Stimulated activated naive B cell treated with anti-CD40 and anti-IgM and Interleukin-4, amounts not matched to agents 10 μg/mL and 1 μg/mL and 100 μg/mL, for 72 hours (primary cell): ENCODE data around the gene MRPL2.

Source experiments
- ATAC-seq, 2 donors: fragments of 150-1000 bp; cut with Tn5 transposase; replicated peaks; 2 replicates each; pipeline ENCODE4 v1.10.0; 2021; ENCODE audit warnings: moderate library complexity in 1 of 2
- DNase-seq: peaks from one replicate; pipeline ENCODE4 v3.0.0; 2021
- H3K27ac Mint-ChIP-seq: one replicate; pipeline ENCODE4 v1.8.0; 2022; ENCODE audit warnings: mild to moderate bottlenecking, mixed read lengths
- H3K27me3 Mint-ChIP-seq, 2 donors: one replicate each; pipeline ENCODE4 v1.8.0; 2022; ENCODE audit warnings: mixed read lengths in 2 of 2
- H3K36me3 Mint-ChIP-seq, 2 donors: one replicate each; pipeline ENCODE4 v1.8.0; 2022; ENCODE audit warnings: mixed read lengths in 2 of 2, mild to moderate bottlenecking in 1 of 2
- H3K4me1 Mint-ChIP-seq, 2 donors: one replicate each; pipeline ENCODE4 v1.8.0; 2022; ENCODE audit warnings: mixed read lengths in 2 of 2, mild to moderate bottlenecking in 1 of 2
- H3K4me3 Mint-ChIP-seq, 2 donors: one replicate each; pipeline ENCODE4 v1.8.0; 2022; ENCODE audit warnings: mild to moderate bottlenecking in 2 of 2, mixed read lengths in 2 of 2, moderate library complexity in 1 of 2
- H3K9me3 Mint-ChIP-seq, 2 donors: one replicate each; pipeline ENCODE4 v1.8.0; 2022; ENCODE audit warnings: mixed read lengths in 2 of 2, mild to moderate bottlenecking in 1 of 2

MRPL2 gene

DNA sequence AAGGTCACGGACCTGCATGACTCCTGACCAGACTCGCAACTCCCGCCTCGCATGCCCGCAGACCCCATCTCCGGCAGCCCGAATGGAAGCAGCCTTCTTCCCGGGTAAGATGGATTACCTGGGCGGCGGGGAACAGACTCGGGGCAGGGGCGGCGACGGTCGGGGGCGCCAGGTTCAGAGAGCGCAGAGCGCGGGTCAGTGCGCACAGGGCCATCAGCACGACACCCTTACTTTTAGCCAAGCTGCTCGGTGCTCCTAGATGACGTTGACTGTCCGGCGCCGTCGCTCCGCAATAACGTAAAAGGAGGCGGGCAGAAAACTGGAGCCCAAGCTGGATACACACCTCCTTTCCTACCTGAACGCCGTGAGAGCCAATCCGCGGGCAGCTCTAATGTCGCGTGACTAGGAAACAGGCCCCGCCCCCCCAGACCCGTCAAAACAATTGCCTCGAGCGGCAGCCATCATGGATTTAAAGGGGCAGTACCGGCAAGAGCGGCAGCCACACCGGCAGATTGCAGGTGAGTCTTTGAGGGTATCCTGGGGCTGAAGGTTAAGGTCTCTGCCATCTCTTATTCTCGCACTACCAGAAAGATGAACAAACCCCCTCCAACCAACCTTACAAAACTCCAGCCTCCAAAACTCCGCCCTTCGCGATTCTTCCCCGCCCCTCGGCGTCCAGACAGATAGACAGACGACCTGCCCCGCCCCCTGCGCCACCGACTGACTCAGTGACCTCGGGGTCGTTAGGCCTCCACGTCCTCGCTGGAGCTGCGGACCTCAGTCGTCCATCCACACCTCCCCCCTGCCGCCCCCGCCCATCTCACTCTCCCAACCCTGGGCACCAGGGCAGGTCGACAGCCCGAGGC lies at the start of gene MRPL2, which contains the start of gene KLC4:
Gene MRPL2, minus strand, starts transcription at position 267 of the 866 bp plus-strand sequence. Its CDS starts 53 bp downstream, at position 214.
Gene KLC4, plus strand, starts transcription at position 464 of the 866 bp plus-strand sequence. CDS start 1,705 bp downstream, outside the sequence.
- Mint-ChIP-seq H3K27me3 (no peaks in the 10 kb centered on the region), H3K36me3 (peaks cover 10 to 46% of the 10 kb centered on the region in 2 donors), H3K27ac (peak within 1 kb of the TSS; percentile 99), H3K9me3 (no peaks in the 10 kb centered on the region), H3K4me3 (peak within 1 kb of the TSS; percentile 95 to 98), H3K4me1 (peaks cover 27 to 39% of the 10 kb centered on the region in 2 donors)
- ATAC-seq (peak; percentile 97), DNase-seq (peak; percentile 97)

DNA sequence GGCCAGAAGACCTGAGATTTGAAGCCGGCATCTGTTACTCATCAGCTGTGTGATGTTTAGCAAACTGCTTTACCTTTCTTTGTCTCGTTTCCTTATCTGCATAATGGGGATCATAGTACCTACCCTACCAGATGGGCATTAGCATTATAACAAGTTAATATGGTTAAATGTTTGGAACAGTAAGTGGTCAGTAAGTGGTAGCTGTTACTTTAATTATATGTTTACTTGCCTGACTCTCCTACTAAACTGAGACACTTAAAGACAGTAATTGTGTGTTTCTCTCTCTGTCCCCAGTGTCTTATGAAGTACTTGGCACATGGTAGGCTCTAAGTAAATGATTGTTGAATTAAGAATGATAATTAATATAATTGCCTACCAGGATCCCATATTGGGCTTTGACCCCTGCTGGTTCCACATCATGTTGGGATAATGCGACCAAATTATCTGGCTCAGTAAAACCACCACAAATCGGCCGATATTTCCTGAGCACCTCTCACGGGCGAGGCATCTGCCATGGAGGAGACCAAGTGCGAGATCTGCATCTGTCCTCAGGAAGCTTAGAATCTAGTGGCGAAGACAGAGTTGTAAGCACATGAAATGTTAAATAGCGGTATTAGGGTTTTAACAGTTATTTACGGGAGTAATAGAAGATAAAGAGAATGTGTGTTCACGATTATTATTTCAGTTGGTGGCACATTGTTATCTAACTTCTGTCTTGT lies 48.3 kb upstream of the MRPL2 start:
- H3K4me3 Mint-ChIP-seq = no peak overlapping the region
- ATAC-seq (no peak), DNase-seq (no peak)
- H3K27me3 Mint-ChIP-seq = no peaks in the 10 kb centered on the region
- no peaks in the 10 kb centered on the region for H3K4me1 Mint-ChIP-seq
- no peaks in the 10 kb centered on the region for H3K9me3 Mint-ChIP-seq
- no peaks in the 10 kb centered on the region for H3K36me3 Mint-ChIP-seq
- no peak overlapping the region for H3K27ac Mint-ChIP-seq

DNA sequence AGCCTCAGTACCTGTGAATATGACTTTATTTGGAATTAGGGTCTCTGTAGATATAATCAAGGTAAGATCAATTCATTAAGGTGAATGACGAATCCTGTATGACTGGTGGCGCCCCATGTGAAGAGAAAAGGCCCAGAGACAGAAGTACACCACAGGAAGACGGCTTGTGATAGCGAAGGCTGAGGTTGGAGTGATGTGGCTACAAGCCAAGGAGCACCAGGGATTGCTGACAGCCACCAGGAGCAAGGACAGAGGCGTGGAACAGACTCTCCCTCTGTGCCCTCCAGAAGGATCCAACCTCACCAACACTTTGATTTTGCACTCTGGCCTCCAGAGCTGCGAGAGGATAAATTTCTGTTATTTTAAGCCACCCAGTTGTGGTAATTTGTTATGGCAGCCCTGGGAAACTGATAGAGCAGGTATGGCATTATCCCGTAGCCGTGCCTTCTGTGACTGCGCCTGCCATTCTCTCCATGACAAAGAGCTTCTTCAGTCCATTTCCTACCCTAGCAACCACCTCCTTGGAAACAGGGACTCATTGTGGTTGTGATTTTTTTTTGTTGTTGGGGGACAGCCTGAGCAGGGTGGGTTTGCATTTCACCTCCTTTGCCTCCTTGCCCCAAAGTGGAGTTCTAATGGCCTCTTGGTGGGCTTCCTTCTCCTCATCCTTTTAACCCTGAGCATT lies 46.4 kb upstream of the MRPL2 start:
- Mint-ChIP-seq H3K27me3 (no peaks in the 10 kb centered on the region), H3K27ac (no peak overlapping the region)

DNA sequence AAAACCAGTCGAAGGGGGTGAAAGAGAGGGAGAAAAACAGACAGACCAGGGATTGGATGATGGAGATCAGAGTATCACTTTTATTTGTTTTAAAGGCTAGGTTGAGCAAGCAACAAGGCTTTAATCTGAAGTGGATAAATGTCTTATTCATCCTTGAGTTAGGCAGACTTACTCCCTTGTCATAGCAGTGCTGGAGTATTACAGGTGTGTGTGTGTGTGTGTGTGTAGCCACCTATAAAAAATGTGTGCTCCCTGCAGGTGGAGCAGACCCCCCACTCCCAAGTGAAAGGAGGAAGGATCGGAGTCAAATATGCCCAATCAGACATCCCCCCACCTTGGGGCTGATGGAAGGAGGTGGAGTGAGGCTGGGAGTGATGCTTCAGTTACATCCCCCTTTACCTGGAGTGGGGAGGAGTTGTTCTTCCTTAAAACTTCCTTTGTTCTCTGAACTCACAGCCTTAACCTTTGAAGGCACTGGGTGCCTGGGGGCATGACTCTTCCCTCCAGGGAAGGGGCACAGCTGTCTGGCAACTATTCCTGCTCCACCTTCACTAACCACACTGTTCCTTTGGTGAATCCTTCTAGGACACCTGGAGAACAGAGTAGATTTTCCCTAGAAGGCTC lies 44.1 kb upstream of the MRPL2 start:
- H3K4me1 Mint-ChIP-seq = no peaks in the 10 kb centered on the region
- no peaks in the 10 kb centered on the region for H3K9me3 Mint-ChIP-seq
- no peak overlapping the region for H3K4me3 Mint-ChIP-seq
- no peaks in the 10 kb centered on the region for H3K36me3 Mint-ChIP-seq
- no peak overlapping the region for H3K27ac Mint-ChIP-seq
- no peaks in the 10 kb centered on the region for H3K27me3 Mint-ChIP-seq
- no peak for DNase-seq
- ATAC-seq = no peak

More for the DNA sequence above, 46.4 kb upstream of the MRPL2 start:
- ATAC-seq (no peak), DNase-seq (no peak)
- H3K4me1 Mint-ChIP-seq = no peaks in the 10 kb centered on the region
- H3K4me3 Mint-ChIP-seq = no peak overlapping the region
- no peaks in the 10 kb centered on the region for H3K9me3 Mint-ChIP-seq
- H3K36me3 Mint-ChIP-seq = no peaks in the 10 kb centered on the region

DNA sequence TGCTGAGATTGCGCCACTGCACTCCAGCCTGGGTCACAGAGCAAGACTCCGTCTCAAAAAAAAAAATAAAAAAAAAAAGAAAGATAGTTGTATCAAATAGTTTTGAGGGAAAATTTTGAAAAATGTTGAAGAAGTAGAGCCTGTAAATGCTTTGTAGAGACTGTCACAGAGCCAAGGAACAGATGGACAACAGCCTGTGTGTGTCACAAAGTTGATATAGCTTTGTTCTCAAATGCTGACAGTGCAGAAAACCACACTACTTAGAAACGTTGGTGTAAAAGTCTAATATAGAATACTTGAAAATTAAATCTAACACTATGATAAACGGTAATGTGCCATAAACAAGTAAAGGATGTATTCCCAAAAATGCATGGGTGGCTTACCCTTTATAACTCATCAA lies 42.3 kb upstream of the MRPL2 start:
- Mint-ChIP-seq H3K4me1 (peaks cover 0 to 1% of the 10 kb centered on the region in 2 donors), H3K27ac (no peak overlapping the region), H3K4me3 (no peak overlapping the region), H3K36me3 (no peaks in the 10 kb centered on the region), H3K27me3 (no peaks in the 10 kb centered on the region), H3K9me3 (no peaks in the 10 kb centered on the region)
- no peak for DNase-seq
- no peak for ATAC-seq

DNA sequence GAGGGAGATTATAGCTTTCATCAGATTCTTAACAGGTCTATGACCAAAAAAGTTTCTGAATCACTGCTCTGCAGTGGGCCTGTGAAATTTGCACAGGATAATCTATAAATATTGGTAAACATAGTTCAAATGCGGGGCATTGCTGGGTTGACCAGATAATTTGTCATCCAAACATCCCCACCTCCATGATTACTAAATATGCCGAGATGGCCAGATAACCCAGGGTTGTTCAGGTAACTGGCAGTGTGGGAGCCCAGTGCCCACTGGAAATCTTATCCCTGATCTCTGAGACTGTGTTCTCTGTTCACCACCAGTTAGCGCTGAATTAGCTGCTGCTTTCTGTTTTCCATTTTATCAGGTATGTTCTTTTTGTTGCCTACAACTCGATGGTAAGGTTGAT lies 38.3 kb upstream of the MRPL2 start:
- no peaks in the 10 kb centered on the region for H3K27me3 Mint-ChIP-seq
- H3K4me3 Mint-ChIP-seq = no peak overlapping the region
- no peaks in the 10 kb centered on the region for H3K36me3 Mint-ChIP-seq
- no peak for ATAC-seq
- no peaks in the 10 kb centered on the region for H3K9me3 Mint-ChIP-seq
- peaks cover 5 to 11% of the 10 kb centered on the region in 2 donors for H3K4me1 Mint-ChIP-seq
- DNase-seq = no peak
- no peak overlapping the region for H3K27ac Mint-ChIP-seq

DNA sequence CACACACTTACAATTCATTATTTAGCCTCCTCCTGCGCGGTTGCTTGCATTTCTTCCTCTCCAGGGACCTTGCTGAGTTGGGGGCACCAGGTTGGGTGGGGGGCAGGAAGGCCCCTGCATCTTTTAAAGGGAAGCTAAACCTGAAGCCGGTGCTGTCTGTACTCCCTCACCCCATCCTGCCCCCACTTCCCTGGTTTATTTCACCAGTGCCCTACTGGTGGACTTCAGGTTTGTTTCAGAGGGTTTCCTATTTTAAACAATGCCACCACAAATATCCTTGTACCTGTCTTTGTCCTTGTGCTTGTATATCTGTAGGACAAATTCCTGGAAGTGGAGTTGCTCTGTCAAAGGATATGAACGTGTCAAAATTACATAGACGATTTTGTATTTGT lies 37.9 kb upstream of the MRPL2 start:
- Mint-ChIP-seq H3K27ac (no peak overlapping the region), H3K4me3 (no peak overlapping the region), H3K27me3 (no peaks in the 10 kb centered on the region), H3K4me1 (peaks cover 5 to 11% of the 10 kb centered on the region in 2 donors), H3K36me3 (no peaks in the 10 kb centered on the region), H3K9me3 (no peaks in the 10 kb centered on the region)
- no peak for DNase-seq
- ATAC-seq = no peak

DNA sequence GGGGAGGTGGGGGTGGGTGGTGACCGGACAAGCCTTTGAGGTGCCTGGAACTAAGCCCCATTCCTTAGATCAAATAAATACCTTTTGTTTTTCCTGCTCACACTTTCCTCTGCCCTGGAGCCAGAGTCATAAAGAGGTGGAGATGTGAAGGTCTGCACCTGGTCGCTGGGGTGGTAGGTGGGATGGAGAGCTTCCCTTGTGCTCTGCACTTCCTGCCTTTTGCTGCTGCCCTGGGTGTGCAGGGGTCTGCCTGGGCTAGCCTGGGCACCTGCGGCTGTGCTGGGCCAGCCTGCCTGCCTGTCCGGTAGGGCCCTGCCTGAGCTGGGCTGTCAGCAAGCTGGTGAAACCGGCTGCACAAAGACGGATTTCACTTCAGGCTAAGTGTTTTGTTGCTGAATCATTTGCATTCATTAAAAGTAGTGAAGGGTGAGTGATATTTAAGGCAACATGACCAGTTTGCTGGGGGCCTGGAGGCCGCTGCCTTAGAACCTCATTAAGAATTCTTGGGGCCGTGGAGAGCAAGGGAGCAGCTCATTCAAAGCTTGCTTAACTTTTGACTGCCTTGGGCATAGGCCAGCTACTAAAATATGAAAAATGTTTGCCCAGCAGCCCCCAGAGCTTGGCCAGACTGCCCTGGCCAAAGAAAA lies 37.3 kb upstream of the MRPL2 start:
- H3K4me3 Mint-ChIP-seq = no peak overlapping the region
- DNase-seq = no peak
- H3K27ac Mint-ChIP-seq = no peak overlapping the region
- H3K36me3 Mint-ChIP-seq = no peaks in the 10 kb centered on the region
- H3K4me1 Mint-ChIP-seq = peaks cover 5 to 11% of the 10 kb centered on the region in 2 donors
- no peaks in the 10 kb centered on the region for H3K27me3 Mint-ChIP-seq
- no peaks in the 10 kb centered on the region for H3K9me3 Mint-ChIP-seq
- no peak for ATAC-seq

DNA sequence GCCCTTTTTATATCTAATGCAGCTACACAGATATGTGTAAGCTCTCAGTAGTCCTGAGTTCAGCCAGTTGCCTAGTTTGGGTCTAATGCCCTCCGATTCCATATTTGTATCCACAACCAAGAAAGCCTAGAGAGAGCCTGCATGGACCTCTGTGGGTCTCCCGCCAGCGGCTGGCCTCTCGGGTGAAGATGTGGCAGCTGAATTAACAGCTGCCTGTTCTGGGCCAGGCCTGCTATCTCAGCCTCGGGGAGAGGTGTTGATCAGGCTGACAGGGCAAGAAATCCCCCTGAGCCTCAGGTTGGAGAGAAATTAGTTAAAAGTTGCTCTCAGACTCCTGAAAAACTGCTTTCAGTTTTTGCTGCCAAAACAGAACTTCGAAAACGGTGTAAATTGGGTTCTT lies 36.7 kb upstream of the MRPL2 start:
- peak overlapping the region; percentile 17 for H3K27ac Mint-ChIP-seq
- H3K4me3 Mint-ChIP-seq = no peak overlapping the region
- DNase-seq (no peak), ATAC-seq (no peak)
- no peaks in the 10 kb centered on the region for H3K27me3 Mint-ChIP-seq
- no peaks in the 10 kb centered on the region for H3K36me3 Mint-ChIP-seq
- H3K4me1 Mint-ChIP-seq = peaks cover 5 to 11% of the 10 kb centered on the region in 2 donors
- H3K9me3 Mint-ChIP-seq = no peaks in the 10 kb centered on the region

DNA sequence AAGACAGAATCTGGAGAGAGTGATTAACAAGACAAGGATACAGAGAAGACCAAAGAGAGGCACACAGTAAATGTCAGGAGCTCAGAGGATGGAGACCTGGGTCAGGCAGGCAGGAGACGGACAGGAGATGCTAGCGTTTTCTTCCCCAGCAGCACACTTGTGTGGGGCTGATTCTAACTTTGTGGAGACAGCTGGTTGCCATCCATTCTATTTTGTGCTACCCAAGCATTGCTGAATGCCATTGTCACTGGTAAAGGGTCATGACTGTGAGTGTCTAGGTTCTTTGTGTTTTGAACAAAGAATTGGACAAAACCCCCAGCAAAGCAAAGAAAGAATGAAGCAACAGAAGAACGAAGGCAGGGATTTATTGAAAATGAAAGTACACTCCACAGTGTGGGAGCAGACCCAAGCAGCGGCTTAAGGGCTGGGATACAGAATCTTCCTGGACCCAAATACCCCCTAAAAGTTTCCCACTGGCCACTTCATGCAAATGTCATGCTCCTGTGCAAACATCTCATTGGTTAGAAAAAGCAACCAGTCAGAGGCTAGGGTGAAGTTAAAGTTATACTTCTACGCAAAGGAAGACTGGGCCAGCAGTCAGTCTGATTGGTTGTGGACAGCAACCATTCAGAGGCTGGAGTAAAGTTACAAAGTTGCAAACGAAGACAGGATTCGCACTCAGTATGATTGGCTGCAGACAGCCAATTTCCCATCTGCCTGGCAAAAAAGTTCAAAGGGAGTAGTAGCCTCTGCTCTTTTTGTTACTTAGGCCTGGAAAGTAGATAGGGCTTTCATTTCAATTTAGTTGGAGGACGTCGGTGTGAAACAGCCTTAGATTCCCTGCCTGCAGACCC lies 34.4 kb upstream of the MRPL2 start:
- H3K4me3 Mint-ChIP-seq = no peak overlapping the region
- peak overlapping the region; percentile 4 for H3K27ac Mint-ChIP-seq
- H3K4me1 Mint-ChIP-seq = peaks cover 5 to 11% of the 10 kb centered on the region in 2 donors
- H3K27me3 Mint-ChIP-seq = no peaks in the 10 kb centered on the region
- ATAC-seq (no peak), DNase-seq (no peak)
- no peaks in the 10 kb centered on the region for H3K9me3 Mint-ChIP-seq
- no peaks in the 10 kb centered on the region for H3K36me3 Mint-ChIP-seq

DNA sequence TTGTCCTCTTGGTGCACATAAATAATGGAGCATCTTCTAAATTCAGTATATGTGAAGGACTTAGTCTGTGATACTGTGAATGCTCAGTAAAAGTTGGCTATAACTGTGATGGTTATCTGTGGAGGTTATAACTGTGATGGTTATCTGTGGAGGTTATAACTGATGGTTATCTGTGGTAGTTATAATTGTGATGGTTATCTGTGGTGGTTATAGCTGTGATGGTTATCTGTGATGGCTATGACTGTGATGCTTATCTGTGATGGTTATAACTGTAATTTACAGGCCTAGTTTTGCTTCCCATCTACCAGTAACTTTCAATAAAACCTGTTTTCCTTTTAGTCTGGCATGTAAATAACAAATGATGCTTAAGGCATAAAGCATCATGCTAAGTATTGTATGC lies 33.4 kb upstream of the MRPL2 start:
- DNase-seq (no peak), ATAC-seq (no peak)
- no peak overlapping the region for H3K27ac Mint-ChIP-seq
- H3K9me3 Mint-ChIP-seq = no peaks in the 10 kb centered on the region
- H3K27me3 Mint-ChIP-seq = no peaks in the 10 kb centered on the region
- H3K4me1 Mint-ChIP-seq = peaks cover 5 to 11% of the 10 kb centered on the region in 2 donors
- H3K36me3 Mint-ChIP-seq = no peaks in the 10 kb centered on the region
- no peak overlapping the region for H3K4me3 Mint-ChIP-seq

DNA sequence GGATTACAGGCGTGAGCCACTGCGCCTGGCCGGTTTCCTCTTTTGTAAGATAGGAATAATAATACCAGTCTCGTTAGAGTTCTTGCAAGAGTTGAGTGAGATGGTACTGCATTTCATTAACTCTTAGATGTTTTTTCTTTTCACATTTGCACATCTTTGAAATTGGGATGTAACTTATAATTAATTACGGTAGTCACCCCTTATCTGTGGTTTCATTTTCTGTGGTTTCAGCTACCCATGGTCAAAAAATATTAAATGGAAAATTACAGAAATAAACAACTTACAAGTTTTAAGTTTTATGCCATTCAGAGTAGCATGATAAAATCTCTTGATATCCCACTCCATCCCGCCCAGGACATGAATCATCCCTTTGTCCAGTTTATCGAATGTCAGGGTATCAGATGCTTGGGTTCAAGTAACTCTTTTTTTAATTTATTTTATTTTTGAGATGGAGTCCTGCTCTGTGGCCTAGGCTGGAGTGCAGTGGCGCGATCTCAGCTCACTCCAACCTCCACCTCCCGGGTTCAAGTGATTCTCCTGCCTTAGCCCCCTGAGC lies 32.3 kb upstream of the MRPL2 start:
- DNase-seq (no peak), ATAC-seq (no peak)
- no peaks in the 10 kb centered on the region for H3K9me3 Mint-ChIP-seq
- H3K36me3 Mint-ChIP-seq = no peaks in the 10 kb centered on the region
- peaks cover 3 to 11% of the 10 kb centered on the region in 2 donors for H3K4me1 Mint-ChIP-seq
- H3K4me3 Mint-ChIP-seq = no peak overlapping the region
- H3K27ac Mint-ChIP-seq = no peak overlapping the region
- no peaks in the 10 kb centered on the region for H3K27me3 Mint-ChIP-seq

DNA sequence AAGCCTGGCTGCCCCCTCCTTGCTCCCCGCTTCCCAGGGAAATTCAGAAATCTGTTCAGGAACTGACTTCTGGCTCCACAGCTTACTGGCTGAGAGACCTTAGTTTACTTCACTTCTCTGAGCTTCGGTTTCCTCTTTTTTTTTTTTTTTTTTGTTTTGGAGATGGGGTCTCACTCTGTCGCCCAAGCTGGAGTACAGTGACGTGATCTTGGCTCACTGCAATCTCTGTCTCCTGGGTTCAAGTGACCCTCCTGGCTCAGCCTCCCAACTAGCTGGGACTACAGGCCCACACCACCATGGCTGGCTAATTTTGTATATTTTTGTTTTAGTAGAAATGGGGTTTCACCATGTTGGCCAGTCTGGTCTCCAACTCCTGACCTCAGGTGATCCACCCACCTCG lies 31.8 kb upstream of the MRPL2 start:
- ATAC-seq = no peak
- no peak overlapping the region for H3K4me3 Mint-ChIP-seq

More for the DNA sequence above, 31.8 kb upstream of the MRPL2 start:
- Mint-ChIP-seq H3K4me1 (peaks cover 8 to 16% of the 10 kb centered on the region in 2 donors), H3K27ac (no peak overlapping the region), H3K9me3 (no peaks in the 10 kb centered on the region), H3K27me3 (no peaks in the 10 kb centered on the region), H3K36me3 (no peaks in the 10 kb centered on the region)
- DNase-seq = no peak
